Trophoblast cell (in vitro differentiated cells and primary cell): Measurements from ENCODE around the gene POLR2L.

Source experiments
- DNase-seq, 2 donors: peaks; one replicate each; pipeline ENCODE4 v3.0.0-alpha.2; 2016
- H2AFZ ChIP-seq: 2 replicates; pipeline ENCODE4 v1.6.1; 2013; ENCODE audit warnings: low read length, moderate library complexity, mild to moderate bottlenecking; ENCODE audit not compliant: insufficient read depth, poor library complexity
- H2AK5ac ChIP-seq: 2 replicates; pipeline ENCODE4 v1.6.1; 2013; ENCODE audit warnings: mild to moderate bottlenecking, low read length
- H2BK120ac ChIP-seq: 2 replicates; pipeline ENCODE4 v1.6.1; 2013; ENCODE audit warnings: low read length, mild to moderate bottlenecking, moderate library complexity; ENCODE audit not compliant: insufficient read depth, poor library complexity
- H2BK12ac ChIP-seq: 2 replicates; pipeline ENCODE4 v1.6.1; 2013; ENCODE audit warnings: mild to moderate bottlenecking, low read length, moderate library complexity
- H2BK5ac ChIP-seq: 2 replicates; pipeline ENCODE4 v1.6.1; 2013; ENCODE audit warnings: low read length, low read depth, moderate library complexity, mild to moderate bottlenecking; ENCODE audit not compliant: poor library complexity
- H3K14ac ChIP-seq: 2 replicates; pipeline ENCODE4 v1.6.1; 2013; ENCODE audit warnings: mild to moderate bottlenecking, low read length
- H3K18ac ChIP-seq: 2 replicates; pipeline ENCODE4 v1.6.1; 2013; ENCODE audit warnings: mild to moderate bottlenecking, low read length
- H3K23ac ChIP-seq: 2 replicates; pipeline ENCODE4 v1.6.1; 2013; ENCODE audit warnings: low read length
- H3K27ac ChIP-seq: 2 replicates; pipeline ENCODE4 v1.5.1; 2013; ENCODE audit warnings: low read depth, mild to moderate bottlenecking, inconsistent platforms, low read length, moderate library complexity
- H3K27me3 ChIP-seq: 2 replicates; pipeline ENCODE4 v1.6.1; 2013; ENCODE audit warnings: inconsistent platforms, mild to moderate bottlenecking, low read length, moderate library complexity; ENCODE audit not compliant: insufficient read depth
- H3K36me3 ChIP-seq, 2 experiments: 1 replicate in 1 of 2; 2 replicates in 1 of 2; pipeline ENCODE4 v1.6.1; 2013; ENCODE audit warnings: low read length in 2 of 2, mild to moderate bottlenecking in 2 of 2, moderate library complexity in 1 of 2; ENCODE audit not compliant: insufficient read depth in 2 of 2, control insufficient read depth in 1 of 2
- H3K4ac ChIP-seq: 2 replicates; pipeline ENCODE4 v1.6.1; 2013; ENCODE audit warnings: low read depth, mild to moderate bottlenecking, low read length, moderate library complexity
- H3K4me1 ChIP-seq, 2 experiments: 1 replicate in 1 of 2; 2 replicates in 1 of 2; pipeline ENCODE4 v1.6.1; 2013; ENCODE audit warnings: low read length in 2 of 2, mild to moderate bottlenecking in 2 of 2, moderate library complexity in 1 of 2; ENCODE audit not compliant: insufficient read depth in 2 of 2, control insufficient read depth in 1 of 2
- H3K4me2 ChIP-seq: 2 replicates; pipeline ENCODE4 v1.6.1; 2013; ENCODE audit warnings: inconsistent platforms, mild to moderate bottlenecking, low read length, moderate library complexity
- H3K4me3 ChIP-seq: 2 replicates; pipeline ENCODE4 v1.5.1; 2013; ENCODE audit warnings: mild to moderate bottlenecking, low read depth, low read length, inconsistent platforms
- H3K79me1 ChIP-seq: one replicate; pipeline ENCODE4 v1.6.1; 2013; ENCODE audit warnings: low read length
- H3K79me2 ChIP-seq: 2 replicates; pipeline ENCODE4 v1.6.1; 2013; ENCODE audit warnings: low read length, mild to moderate bottlenecking; ENCODE audit not compliant: control insufficient read depth, insufficient read depth, poor library complexity
- H3K9ac ChIP-seq: 2 replicates; pipeline ENCODE4 v1.6.1; 2013; ENCODE audit warnings: mild to moderate bottlenecking, low read length
- H3K9me3 ChIP-seq: 2 replicates; pipeline ENCODE4 v1.6.1; 2013; ENCODE audit warnings: low read depth, mild to moderate bottlenecking, control low read depth, inconsistent platforms, low read length; ENCODE audit not compliant: insufficient read depth
- H4K12ac ChIP-seq: 2 replicates; pipeline ENCODE4 v1.6.1; 2013; ENCODE audit warnings: low read depth, mild to moderate bottlenecking, low read length, moderate library complexity
- H4K8ac ChIP-seq: 2 replicates; pipeline ENCODE4 v1.6.1; 2013; ENCODE audit warnings: low read depth, mild to moderate bottlenecking, low read length, moderate library complexity
- H4K91ac ChIP-seq: one replicate; pipeline ENCODE4 v1.6.1; 2013; ENCODE audit warnings: low read depth, mild to moderate bottlenecking, low read length, moderate library complexity
- WGBS: extraction: QIAGEN DNeasy Blood & Tissue Kit; methylation state at CpG from one replicate; pipeline ENCODE4 v1.1.7; 2013; ENCODE audit warnings: missing lambda C conversion rate; ENCODE audit not compliant: insufficient read length, insufficient coverage; ENCODE audit errors: extremely low coverage; 5-methylcytosine and 5-hydroxymethylcytosine counted together

POLR2L gene

DNA sequence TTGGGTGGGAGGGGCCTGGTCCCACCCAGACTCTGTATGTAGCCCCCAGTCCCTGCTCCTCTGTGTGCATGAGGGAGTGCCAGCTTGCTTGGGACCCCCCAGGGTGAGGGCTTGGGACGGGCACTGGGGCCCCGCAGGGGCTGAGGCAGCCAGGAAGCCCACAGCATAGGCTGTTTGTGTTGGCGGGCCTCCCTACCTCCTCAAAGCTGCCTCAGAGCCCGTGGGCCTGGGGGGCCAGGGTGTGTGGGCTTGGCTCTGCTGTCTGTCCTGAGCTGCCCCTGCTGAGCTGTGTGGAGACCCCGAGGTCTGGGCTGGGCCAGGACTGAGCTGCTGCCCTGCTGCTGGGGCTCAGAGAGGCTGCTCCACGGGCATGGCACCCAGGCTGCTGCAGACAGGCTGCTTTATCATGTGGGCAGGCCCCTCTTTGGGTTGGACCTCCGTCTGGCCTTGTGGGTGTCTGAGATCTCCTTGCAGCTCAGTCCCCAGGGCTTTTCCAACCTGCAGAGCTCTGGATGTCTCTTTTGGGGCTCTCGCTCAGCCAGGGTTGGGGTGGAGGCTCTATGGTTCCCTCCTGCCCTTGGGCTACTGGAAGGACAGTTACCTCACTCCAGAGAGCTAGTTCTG, 3.7 kb upstream of the POLR2L start:
- Histone ChIP-seq H3K9me3 (no peaks in the 10 kb centered on the region), H3K23ac (no peak overlapping the region), H3K4ac (no peak overlapping the region), H3K27me3 (peaks cover 13% of the 10 kb centered on the region), H2AK5ac (peak overlapping the region; percentile 41), H3K14ac (no peak overlapping the region), H4K8ac (no peak overlapping the region), H3K36me3 (peaks cover 2 to 4% of the 10 kb centered on the region in 2 experiments), H2BK12ac (no peak overlapping the region), H2BK5ac (no peak overlapping the region), H2BK120ac (no peak overlapping the region), H4K91ac (no peak overlapping the region), H3K4me1 (peaks cover 28 to 38% of the 10 kb centered on the region in 2 experiments), H3K18ac (no peak overlapping the region), H3K4me2 (no peak overlapping the region), H3K9ac (no peak overlapping the region), H3K79me1 (peaks cover 13% of the 10 kb centered on the region), H2AFZ (no peak overlapping the region), H3K4me3 (no peak overlapping the region), H4K12ac (no peak overlapping the region), H3K79me2 (peaks cover 10% of the 10 kb centered on the region), H3K27ac (no peak overlapping the region)
- no CpG with 5 or more reads among the region's 8 CpGs for WGBS
- no peak for DNase-seq

- Histone ChIP-seq H3K79me2 (peaks cover 10% of the 10 kb centered on the region), H2BK5ac (no peak overlapping the region), H3K27me3 (peaks cover 3% of the 10 kb centered on the region), H3K4me1 (peaks cover 23 to 35% of the 10 kb centered on the region in 2 experiments), H3K23ac (no peak overlapping the region), H4K12ac (no peak overlapping the region), H3K79me1 (peaks cover 13% of the 10 kb centered on the region), H3K4me2 (peak overlapping the region; percentile 88), H3K9me3 (no peaks in the 10 kb centered on the region), H2BK120ac (no peak overlapping the region), H2AFZ (no peak overlapping the region), H3K9ac (no peak overlapping the region), H2AK5ac (no peak overlapping the region), H3K14ac (no peak overlapping the region), H3K18ac (peak overlapping the region; percentile 2), H3K4me3 (no peak overlapping the region), H3K36me3 (peaks cover 12 to 14% of the 10 kb centered on the region in 2 experiments), H4K91ac (peak overlapping the region; percentile 37), H2BK12ac (no peak overlapping the region), H3K27ac (peak overlapping the region; percentile 92), H4K8ac (no peak overlapping the region), H3K4ac (no peak overlapping the region)
- DNase-seq: peak in 1 of 2 donors; percentile 31
- WGBS: no CpG with 5 or more reads among the region's 31 CpGs
These were observed 2.6 kb upstream of the POLR2L start for GRCh38 chr11:844693-845644.

- Histone ChIP-seq H3K27ac (peak overlapping the region; percentile 92), H3K79me1 (peaks cover 13% of the 10 kb centered on the region), H3K23ac (no peak overlapping the region), H3K4me3 (peak overlapping the region; percentile 46), H4K8ac (peak overlapping the region; percentile 11), H3K18ac (no peak overlapping the region), H2BK120ac (no peak overlapping the region), H3K9ac (no peak overlapping the region), H4K91ac (peak overlapping the region; percentile 74), H3K36me3 (peaks cover 21 to 23% of the 10 kb centered on the region in 2 experiments), H3K27me3 (no peaks in the 10 kb centered on the region), H3K4me2 (peak overlapping the region; percentile 88), H3K79me2 (peaks cover 10% of the 10 kb centered on the region), H2BK12ac (no peak overlapping the region), H3K14ac (peak overlapping the region; percentile 26), H2BK5ac (peak overlapping the region; percentile 7), H2AFZ (no peak overlapping the region), H3K4ac (no peak overlapping the region), H3K9me3 (no peaks in the 10 kb centered on the region), H3K4me1 (peaks cover 23 to 31% of the 10 kb centered on the region in 2 experiments), H2AK5ac (no peak overlapping the region), H4K12ac (peak overlapping the region; percentile 13)
- DNase-seq: peak in 1 of 2 donors; percentile 41
- WGBS: no CpG with 5 or more reads among the region's 25 CpGs
These were observed 1.7 kb upstream of the POLR2L start for GRCh38 chr11:843818-844692.
